Stimulated activated CD8-positive, alpha-beta memory T cell treated with anti-CD3 and anti-CD28 coated beads, Interleukin-7, amount 100 ng/mL, for 1 hour (primary cell): Measurements from ENCODE around the gene CMIP.
"Not testable (repeated sequence)": the region's sequence is repeated elsewhere in the genome, so short reads cannot be mapped to it uniquely, and the experiment has no call there.

ENCODE experiments used
- DNase-seq, 2 donors: peaks; one replicate each; pipeline ENCODE4 v3.0.0-alpha.2; 2020; ENCODE audit warnings: low read depth in 2 of 2

The CMIP gene

DNA sequence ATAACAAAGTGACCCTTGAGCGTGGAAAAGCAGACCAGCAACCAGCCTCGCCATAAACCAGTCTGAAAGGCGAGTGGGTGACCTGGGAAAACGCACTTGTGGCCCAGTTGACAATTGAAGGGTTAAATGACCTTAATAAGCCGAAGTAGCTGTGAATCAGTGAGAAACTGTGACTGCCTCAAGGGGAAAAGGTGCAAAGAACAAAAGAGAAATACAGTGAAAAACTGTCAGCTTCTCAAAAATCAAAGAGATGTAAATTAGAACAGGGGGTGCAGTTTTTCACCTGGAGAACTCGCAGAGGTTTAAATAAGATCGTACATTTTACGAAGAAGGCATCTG, 124.1 kb downstream of the CMIP start:
- DNase-seq = no peak

- DNase-seq = no peak
Observed at GRCh38 chr16:81569361-81570034, 124.9 kb downstream of the CMIP start.

- no peak for DNase-seq
Observed at GRCh38 chr16:81570151-81570846, 125.7 kb downstream of the CMIP start.

DNA sequence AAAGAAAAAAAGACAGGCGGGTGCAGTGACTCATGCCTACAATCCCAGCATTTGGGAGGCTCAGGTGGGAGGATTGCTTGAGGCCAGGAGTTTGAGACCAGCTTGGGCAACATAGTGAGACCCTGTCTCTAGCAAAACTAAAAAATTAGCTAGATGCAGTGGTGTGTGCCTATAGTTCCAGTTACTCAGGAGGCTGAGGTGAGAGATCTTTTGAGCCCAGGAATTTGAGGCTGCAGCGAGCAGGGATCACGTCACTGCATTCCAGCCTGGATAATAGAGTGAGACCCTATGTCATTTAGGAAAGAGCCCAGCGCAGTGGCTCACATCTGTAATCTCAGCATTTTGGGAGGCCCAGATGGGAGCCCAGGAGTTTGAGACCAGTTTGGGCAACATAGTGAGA, 126.6 kb downstream of the CMIP start:
- DNase-seq = no peak

DNA sequence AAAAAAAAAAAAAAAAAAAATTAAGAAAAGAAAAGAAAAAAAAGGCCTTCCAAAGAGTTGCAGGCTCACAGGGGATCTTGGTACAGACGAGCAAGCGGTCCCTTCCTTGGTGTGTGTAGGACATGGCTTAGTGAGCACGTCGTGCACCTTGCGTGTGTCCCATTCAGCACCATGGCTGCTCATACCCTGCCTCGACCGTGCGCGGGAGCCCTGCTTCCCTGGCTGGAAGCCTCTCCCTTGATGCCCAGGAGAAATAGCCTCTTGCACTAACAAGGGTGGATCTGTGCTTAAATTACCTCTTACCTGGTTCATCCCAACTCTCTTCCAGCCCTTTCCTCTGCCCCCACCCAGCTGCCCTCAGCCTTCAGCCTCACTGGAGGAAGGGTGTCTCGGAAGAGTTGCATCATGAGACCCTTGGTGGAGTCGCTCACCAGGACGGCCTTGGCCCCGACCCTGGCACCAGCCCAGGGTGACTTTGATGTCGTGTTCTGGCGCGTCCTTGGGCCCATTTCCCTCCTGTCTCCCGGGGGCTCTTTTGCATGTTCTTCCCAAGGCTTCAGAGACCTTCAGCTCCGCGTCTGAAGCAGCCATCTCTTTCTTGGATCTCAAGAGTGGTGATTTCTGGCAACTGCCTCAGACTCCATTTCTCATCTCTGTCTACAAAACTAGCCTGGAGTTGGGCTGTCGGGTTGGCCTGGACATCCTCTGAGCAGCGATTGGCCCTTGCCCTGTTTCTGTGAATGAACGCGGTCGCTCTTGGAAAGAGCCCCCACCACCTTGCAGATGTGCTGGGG, 127.2 kb downstream of the CMIP start:
- no peak for DNase-seq

DNA sequence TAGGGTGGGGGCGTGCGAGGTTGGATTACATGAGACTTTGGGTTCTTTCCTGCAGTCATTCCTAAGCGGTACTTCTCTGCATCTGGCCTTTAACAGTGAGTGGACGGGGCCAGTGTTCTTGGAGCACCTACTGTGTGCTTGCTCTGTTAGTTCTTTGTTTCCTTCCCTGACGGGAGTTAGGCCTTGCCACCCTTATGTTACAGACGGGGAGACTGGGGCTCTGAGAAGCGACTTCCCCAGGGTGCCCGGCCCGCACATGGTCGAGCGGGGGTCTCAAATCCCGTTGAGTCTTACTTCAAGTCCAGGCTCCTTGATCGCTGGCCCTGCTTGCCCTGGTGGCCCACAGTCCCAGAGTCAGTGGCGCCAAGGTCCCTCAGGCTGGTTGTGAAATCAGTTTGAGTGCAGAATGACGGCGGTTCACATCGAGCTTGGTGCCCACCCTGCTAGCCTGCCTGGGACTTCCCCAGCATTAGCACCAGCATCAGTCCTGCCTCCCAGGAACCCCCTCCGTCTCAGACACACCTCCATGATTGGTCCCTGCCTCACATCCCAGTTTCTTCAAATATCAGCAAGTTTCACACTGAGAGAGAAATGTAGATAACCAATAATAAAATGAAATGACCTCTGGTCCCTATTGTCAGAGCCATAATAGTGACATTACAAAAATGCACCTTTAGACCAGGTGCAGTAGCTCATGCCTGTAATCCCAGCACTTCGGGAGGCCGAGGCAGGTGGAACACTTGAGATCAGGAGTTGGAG, 128.0 kb downstream of the CMIP start:
- no peak for DNase-seq

DNA sequence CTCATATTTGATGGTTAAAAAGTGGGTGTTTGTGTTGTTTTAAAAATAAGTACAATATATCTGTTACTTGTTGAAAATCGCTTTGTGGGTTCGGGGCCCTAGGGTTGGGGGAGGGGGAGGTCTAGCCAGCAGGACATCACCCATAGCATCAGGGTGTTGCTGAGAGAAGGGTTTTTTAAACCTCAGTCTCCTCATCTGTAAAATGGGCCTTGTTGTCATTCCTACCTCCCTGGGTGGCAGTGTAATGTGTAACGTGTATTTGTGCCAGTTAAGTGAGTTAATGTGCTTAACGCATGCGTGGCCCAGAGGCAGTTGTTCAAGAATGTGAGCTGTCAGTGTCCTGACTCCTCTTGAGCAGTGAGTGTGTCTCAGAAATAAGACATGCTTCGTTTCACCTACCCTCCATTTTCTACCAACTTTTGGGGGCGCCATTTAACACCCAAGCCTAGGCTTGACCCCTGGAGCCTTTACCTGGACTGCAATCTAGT, 129.0 kb downstream of the CMIP start:
- DNase-seq = no peak

DNA sequence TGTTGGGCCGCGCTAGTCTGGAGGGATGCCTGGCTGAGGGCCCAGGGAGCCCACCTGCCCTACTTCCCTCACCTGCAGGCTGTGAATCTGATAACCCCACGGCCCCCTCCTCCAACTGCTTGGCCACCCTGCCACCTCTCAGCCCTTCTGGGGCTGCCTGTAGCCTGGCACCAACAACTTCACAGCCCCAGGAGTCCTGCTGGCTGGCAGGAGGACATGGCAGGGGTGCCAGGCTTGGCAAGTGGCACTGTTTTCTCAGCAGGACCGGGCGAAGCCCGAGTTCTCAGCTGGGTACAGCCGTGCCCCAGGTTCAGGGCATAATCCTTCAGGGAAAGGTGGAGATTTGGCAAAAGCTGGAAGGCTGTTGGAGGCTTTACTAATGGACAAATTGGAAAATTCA, 129.6 kb downstream of the CMIP start:
- no peak for DNase-seq

DNA sequence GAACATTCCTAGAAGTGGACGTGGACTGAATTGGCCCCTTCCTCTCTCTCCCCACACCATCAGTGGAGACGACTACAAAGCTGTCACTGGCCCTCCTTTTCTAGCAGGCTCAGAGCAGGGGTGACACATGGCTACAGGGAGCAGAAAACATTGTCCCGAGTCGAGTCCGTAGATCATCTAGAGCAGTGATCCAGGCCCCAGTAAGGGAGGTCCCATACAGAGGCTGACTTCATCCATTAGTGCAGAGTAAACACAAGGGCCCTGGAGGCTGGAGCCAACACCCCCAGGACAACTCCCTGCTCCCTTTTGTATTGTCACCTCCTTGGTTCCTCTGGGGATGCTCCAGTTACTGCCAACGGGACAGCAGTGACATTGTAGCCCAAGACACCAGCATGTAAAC, 130.7 kb downstream of the CMIP start:
- DNase-seq = no peak

DNA sequence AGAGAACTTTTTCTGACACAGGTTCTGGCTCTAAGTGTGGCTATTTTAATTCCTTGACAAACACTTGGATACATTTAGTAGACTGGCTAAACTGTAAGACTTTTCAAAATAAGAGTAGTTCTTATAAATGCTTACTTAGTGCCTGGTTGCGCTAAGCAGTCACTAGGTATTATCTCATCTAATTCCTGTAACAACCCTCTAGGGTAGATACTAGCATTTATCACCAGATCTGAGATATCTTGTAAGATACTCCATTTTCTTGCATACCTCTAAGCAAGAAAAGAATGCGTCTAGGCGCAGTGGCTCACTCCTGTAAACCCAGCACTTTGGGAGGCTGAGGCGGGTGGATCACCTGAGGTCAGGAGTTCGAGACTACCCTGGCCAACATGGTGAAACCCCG, 131.2 kb downstream of the CMIP start:
- no peak for DNase-seq

DNA sequence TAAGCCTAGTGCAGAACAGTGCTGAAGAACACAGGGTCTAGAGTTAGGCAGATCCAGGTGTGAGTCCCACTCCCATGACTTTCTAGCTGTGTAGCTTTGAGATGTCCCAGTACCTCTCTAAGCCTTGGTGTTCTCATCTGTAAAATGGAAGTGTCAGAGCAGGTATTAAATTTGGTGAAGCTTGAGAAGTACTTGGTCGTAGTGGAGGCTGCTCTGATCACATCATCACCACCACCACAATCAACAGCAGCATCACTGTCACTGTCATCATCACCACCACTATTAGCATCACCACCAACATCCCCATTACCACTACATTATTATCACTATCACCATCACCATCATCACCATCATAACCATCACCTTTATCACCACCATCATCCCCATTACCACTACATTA, 132.1 kb downstream of the CMIP start:
- DNase-seq = no peak

- DNase-seq = not testable (repeated sequence)
Observed at GRCh38 chr16:81577272-81577671, 132.7 kb downstream of the CMIP start.

- no peak for DNase-seq
Observed at GRCh38 chr16:81578076-81578475, 133.5 kb downstream of the CMIP start.

DNA sequence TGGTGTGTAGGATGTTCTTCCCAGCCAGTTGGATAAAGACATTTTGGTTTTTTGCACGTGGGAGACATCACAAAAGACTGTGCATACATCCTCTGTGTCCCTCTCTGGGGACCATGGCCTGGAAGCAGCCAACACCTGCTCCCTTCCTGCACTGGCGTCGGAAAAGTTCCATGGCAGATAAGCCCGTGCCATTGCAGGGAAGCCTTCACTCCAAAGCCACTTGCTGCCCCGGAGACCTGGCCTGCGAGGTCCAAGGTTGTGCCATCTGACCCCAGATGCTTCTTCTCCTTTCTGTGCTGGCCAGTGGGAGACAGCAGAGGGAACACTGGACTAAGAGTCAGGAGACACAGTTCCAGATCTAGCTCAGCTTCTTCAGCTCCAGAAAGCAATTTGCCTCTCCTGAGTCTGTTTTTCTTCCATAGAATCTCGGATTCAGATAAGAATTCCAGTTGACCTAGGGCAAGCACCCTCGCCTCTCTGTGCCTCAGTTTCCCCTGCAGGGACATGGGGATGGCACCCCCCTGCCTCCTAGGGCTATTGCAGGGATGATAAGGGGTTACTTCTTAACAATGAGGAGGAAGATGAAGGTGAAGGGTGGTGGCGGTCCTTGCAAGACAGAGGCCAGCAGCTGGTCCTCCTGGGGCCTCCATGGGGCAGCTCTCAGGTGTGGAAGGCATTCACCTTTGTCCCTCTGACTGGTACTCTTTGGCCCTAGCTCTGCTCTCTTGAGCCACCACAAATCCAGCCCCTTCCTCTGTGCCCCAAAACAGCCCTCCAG, 134.2 kb downstream of the CMIP start:
- no peak for DNase-seq

- no peak for DNase-seq
Observed at GRCh38 chr16:81581107-81581506, 136.5 kb downstream of the CMIP start.

DNA sequence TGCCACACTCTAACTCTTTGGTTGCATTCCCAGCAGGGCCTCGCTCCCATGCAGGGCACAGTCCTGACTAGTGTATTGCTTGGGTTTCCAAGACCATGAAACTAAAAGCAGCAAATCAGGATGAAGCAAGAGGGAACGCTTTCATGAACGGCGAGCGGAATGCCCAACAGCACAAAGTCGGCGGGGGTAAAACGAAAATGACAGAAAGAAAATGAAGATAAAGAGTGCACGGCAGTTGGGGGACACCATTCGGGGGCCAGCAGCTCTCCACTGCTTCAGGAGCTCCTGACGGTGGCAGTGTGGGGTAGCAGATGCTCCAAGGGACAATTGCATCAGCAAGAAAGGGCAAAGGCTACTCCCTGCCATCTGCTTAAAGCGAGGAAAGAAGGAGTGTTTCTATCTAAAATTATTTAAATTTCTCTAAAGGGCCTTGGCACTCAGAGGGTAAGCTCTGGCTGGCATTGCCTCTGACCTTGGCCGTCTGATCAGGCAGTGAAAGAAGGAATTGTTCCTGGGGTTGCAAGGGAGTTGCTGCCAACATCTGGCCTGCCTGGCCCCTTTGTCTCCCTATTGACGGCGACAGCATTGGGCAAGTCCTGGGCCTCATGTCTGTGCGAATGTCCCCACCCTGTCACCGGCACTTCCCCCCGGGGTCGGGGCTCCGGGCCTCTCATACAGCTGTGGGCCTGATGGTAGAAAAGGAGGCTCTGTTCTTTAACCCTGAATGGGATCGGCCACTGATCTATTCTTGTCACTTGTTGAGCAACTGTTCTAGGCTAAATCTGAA, 138.2 kb downstream of the CMIP start:
- no peak for DNase-seq

GRCh38 chr16:81583893-81584631, 139.5 kb downstream of the CMIP start:
- DNase-seq = no peak

- DNase-seq = no peak
Observed at GRCh38 chr16:81585785-81586184, 141.2 kb downstream of the CMIP start.

DNA sequence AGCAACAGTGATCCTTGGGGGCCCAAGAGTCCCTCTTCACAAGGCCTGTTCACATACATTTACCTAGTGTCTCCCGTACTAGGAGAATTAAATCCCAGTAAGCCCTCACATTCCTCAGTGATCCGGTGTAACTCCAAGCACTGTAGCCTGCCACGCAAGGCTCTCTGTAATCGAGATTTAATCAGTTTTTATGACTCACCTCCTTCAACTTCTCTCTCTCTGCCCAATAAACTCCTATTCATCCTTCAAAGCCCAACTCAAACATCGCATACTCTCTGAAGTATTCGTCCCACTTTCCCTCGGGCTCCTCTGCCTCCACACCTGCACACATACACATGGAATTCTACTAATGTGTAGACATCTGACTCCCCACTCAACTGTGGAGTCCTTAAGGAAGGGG, 141.8 kb downstream of the CMIP start:
- no peak for DNase-seq
